ENCODE results near the gene USP6. TPM values are rescaled to one million over a fixed set of nuclear protein-coding genes. Genes with fewer than 3 reads are reported as not detected.

The USP6 gene
- total and polyA plus RNA-seq, 2 of the 4 experiments (the other 2 are of a cell fraction) = 0.02 TPM; not detected in 1

- intact Hi-C loops (cut with micrococcal nuclease) = no loop called here
- Histone ChIP-seq H3K9ac (ENCODE audit: low read depth, low read length) (no peak overlapping the region), H3K27ac (ENCODE audit: insufficient read depth, low read length) (no peak overlapping the region), H3K18ac (ENCODE audit: low read depth, low read length) (no peak overlapping the region), H3K9me3 (ENCODE audit: control insufficient read depth, insufficient read depth, low read length) (no peaks in the 10 kb centered on the region), H2AK9ac (replicated peaks; ENCODE audit: low read depth, low read length, poor library complexity) (no peak overlapping the region), H3K27me3 (ENCODE audit: control insufficient read depth, insufficient read depth, low read length) (no peaks in the 10 kb centered on the region), H3K4me2 (ENCODE audit: low read depth, low read length) (no peak overlapping the region), H4K8ac (ENCODE audit: low read depth in 2 of 2, low read length in 2 of 2) (no peak overlapping the region), H3K56ac (ENCODE audit: extremely low read depth, insufficient read depth, low read length) (no peak overlapping the region), H3K79me1 (ENCODE audit: low read depth in 1 of 2, low read length in 2 of 2) (no peaks in the 10 kb centered on the region), H3K14ac (replicated peaks; ENCODE audit: low read depth, low read length) (no peak overlapping the region), H2AK5ac (ENCODE audit: low read depth, low read length) (no peak overlapping the region), H2BK120ac (ENCODE audit: low read depth, low read length) (no peak overlapping the region), H3K4me1 (ENCODE audit: control insufficient read depth, insufficient read depth, low read length) (no peaks in the 10 kb centered on the region), H3K4ac (ENCODE audit: low read depth, low read length) (no peak overlapping the region), H4K91ac (ENCODE audit: insufficient read depth, low read depth, low read length) (no peak overlapping the region), H3K23ac (ENCODE audit: low read depth, low read length) (no peak overlapping the region), H3K9me1 (ENCODE audit: insufficient read depth, low read length) (no peaks in the 10 kb centered on the region), H2BK15ac (ENCODE audit: low read depth, low read length) (no peak overlapping the region), H2BK20ac (ENCODE audit: low read depth, low read length) (no peak overlapping the region), H2AFZ (replicated peaks; ENCODE audit: low read length, poor library complexity) (no peak overlapping the region), H2BK5ac (ENCODE audit: low read depth, low read length, poor library complexity, severe bottlenecking) (no peak overlapping the region), H3K36me3 (ENCODE audit: control insufficient read depth, insufficient read depth, low read length) (0 out of 2 replicates have a peak, but pooled peaks cover 1% of the 10 kb centered on the region), H3K4me3 (ENCODE audit: insufficient read depth, low read depth, low read length) (no peak overlapping the region), H4K5ac (ENCODE audit: low read depth, low read length) (no peak overlapping the region), H4K20me1 (ENCODE audit: insufficient read depth, low read length) (no peaks in the 10 kb centered on the region)
- no TSS peak for BruUV-seq (replicated peaks)
- ChIA-PET CTCF (no interaction called here), POLR2A (ENCODE audit: unreplicated experiment) (no interaction called here)
- in situ Hi-C loops (cut with MboI; ENCODE audit: low sequenced_read_pairs) = no loop called here
- dilution Hi-C loops (cut with HindIII; ENCODE audit: low sequenced_read_pairs, unreplicated experiment) = no loop called here
- DNase-seq (no peak), ATAC-seq (ENCODE audit: low read depth) (no peak)
- TF ChIP-seq SMC3 (IDR thresholded peaks at IDR 0.05; ENCODE audit: low read depth, low read length) (no peak), MXI1 (IDR thresholded peaks at IDR 0.05; ENCODE audit: borderline replicate concordance, low read depth, low read length) (no peak), ELK1 (IDR thresholded peaks at IDR 0.05; ENCODE audit: borderline replicate concordance, low read depth, low read length) (no peak), RFX5 (IDR thresholded peaks at IDR 0.05; ENCODE audit: low read depth, low read length) (no peak)
- WGBS, 2 experiments (ENCODE audit: extremely low coverage in 2 of 2, insufficient read length in 1 of 2) = 67% methylated on average over 2 of the region's 8 CpGs; no CpG with 5 or more reads in 1 of the 2 experiments
Measured at GRCh38 chr17:5210614-5211252, 94.9 kb downstream of the USP6 start.

Measured in IMR-90 (cell line).